ENCODE results near the gene ACBD6. TPM values are rescaled to one million over a fixed set of nuclear protein-coding genes. Genes with fewer than 3 reads are reported as not detected.

Gene ACBD6
- total and polyA plus RNA-seq, 2 experiments from 2014 or later = 27.3 to 44.2 TPM

- Histone ChIP-seq H2AFZ (no peak overlapping the region), H4K20me1 (ENCODE audit: insufficient read depth) (no peaks in the 10 kb centered on the region; the same call in 1 of the 2 replicates), H3K27me3 (replicated peaks; ENCODE audit: insufficient read depth) (no peaks in the 10 kb centered on the region), H3F3A (ENCODE audit: insufficient read depth) (no peaks in the 10 kb centered on the region), H3K27ac (no peak overlapping the region), H3K79me2 (ENCODE audit: insufficient read depth) (peaks cover 74% of the 10 kb centered on the region), H3K4me3 (no peak overlapping the region), H3K4me1 (ENCODE audit: insufficient read depth) (no peaks in the 10 kb centered on the region), H3K9me3 (ENCODE audit: low read depth) (peaks cover 11% of the 10 kb centered on the region), H3K4me2 (ENCODE audit: unreplicated experiment) (no peak overlapping the region), H3K9ac (no peak overlapping the region), H3K9me2 (ENCODE audit: insufficient read depth) (no peaks in the 10 kb centered on the region), H3K36me3 (ENCODE audit: low read depth) (0 out of 2 replicates have a peak, but pooled peaks cover 5% of the 10 kb centered on the region)
- TF ChIP-seq EZH2 (IDR thresholded peaks at IDR 0.05; ENCODE audit: insufficient read depth, poor library complexity, severe bottlenecking) (no peak), EZH2phosphoT487 (IDR thresholded peaks at IDR 0.05; ENCODE audit: insufficient read depth, low read depth) (no peak)
- 97 to 100% methylated on average over 1 of the region's 1 CpG for WGBS, 2 experiments (ENCODE audit: low coverage in 1 of 2, low lambda C conversion rate in 2 of 2, missing lambda C conversion rate in 2 of 2)
- in situ Hi-C loops (cut with MboI) = no loop called here
- DNase-seq = no peak
Observed at GRCh38 chr1:180376253-180376652, 126.1 kb downstream of the ACBD6 start.

- WGBS, 2 experiments (ENCODE audit: low coverage in 1 of 2, low lambda C conversion rate in 2 of 2, missing lambda C conversion rate in 2 of 2) = 93 to 99% methylated on average over 4 of the region's 4 CpGs
- in situ Hi-C loops (cut with MboI) = no loop called here
Observed at GRCh38 chr1:180372728-180373127, 129.6 kb downstream of the ACBD6 start.

GRCh38 chr1:180370597-180370996 is 131.8 kb downstream of the ACBD6 start:
- no peaks in the 10 kb centered on the region for H3K36me3 ChIP-seq (ENCODE audit: low read depth)
- no peak overlapping the region for H3K4me3 ChIP-seq
- no peak for DNase-seq
- no peak overlapping the region for H3K9ac ChIP-seq
- no peak overlapping the region for H3K27ac ChIP-seq
- H3K4me2 ChIP-seq (ENCODE audit: unreplicated experiment) = no peak overlapping the region
- in situ Hi-C loops (cut with MboI) = no loop called here
- no peaks in the 10 kb centered on the region for H3F3A ChIP-seq (ENCODE audit: insufficient read depth)
- no peaks in the 10 kb centered on the region; the same call in 1 of the 2 replicates for H3K9me2 ChIP-seq (ENCODE audit: insufficient read depth)
- 0 out of 2 replicates have a peak, but pooled peaks cover 8% of the 10 kb centered on the region for H3K4me1 ChIP-seq (ENCODE audit: insufficient read depth)
- no peaks in the 10 kb centered on the region for H3K27me3 ChIP-seq (replicated peaks; ENCODE audit: insufficient read depth)
- 56 to 70% methylated on average over 1 of the region's 1 CpG for WGBS, 2 experiments (ENCODE audit: low coverage in 1 of 2, low lambda C conversion rate in 2 of 2, missing lambda C conversion rate in 2 of 2)
- no peaks in the 10 kb centered on the region for H3K9me3 ChIP-seq (ENCODE audit: low read depth)
- H2AFZ ChIP-seq = no peak overlapping the region
- no peaks in the 10 kb centered on the region; the same call in 1 of the 2 replicates for H4K20me1 ChIP-seq (ENCODE audit: insufficient read depth)
- H3K79me2 ChIP-seq (ENCODE audit: insufficient read depth) = peaks cover 27% of the 10 kb centered on the region
- TF ChIP-seq EZH2 (IDR thresholded peaks at IDR 0.05; ENCODE audit: insufficient read depth, poor library complexity, severe bottlenecking) = no peak
- TF ChIP-seq EZH2phosphoT487 (IDR thresholded peaks at IDR 0.05; ENCODE audit: insufficient read depth, low read depth) = no peak

More at GRCh38 chr1:180372728-180373127, 129.6 kb downstream of the ACBD6 start:
- no peaks in the 10 kb centered on the region; the same call in 1 of the 2 replicates for H4K20me1 ChIP-seq (ENCODE audit: insufficient read depth)
- DNase-seq = no peak
- H3K9me2 ChIP-seq (ENCODE audit: insufficient read depth) = no peaks in the 10 kb centered on the region; the same call in 1 of the 2 replicates
- H3K36me3 ChIP-seq (ENCODE audit: low read depth) = no peaks in the 10 kb centered on the region
- H3K4me3 ChIP-seq = no peak overlapping the region
- no peaks in the 10 kb centered on the region for H3K27me3 ChIP-seq (replicated peaks; ENCODE audit: insufficient read depth)
- no peak overlapping the region for H3K4me2 ChIP-seq (ENCODE audit: unreplicated experiment)
- TF ChIP-seq EZH2phosphoT487 (IDR thresholded peaks at IDR 0.05; ENCODE audit: insufficient read depth, low read depth) (no peak), EZH2 (IDR thresholded peaks at IDR 0.05; ENCODE audit: insufficient read depth, poor library complexity, severe bottlenecking) (no peak)
- H3K27ac ChIP-seq = no peak overlapping the region
- no peaks in the 10 kb centered on the region for H3F3A ChIP-seq (ENCODE audit: insufficient read depth)
- no peaks in the 10 kb centered on the region for H3K9me3 ChIP-seq (ENCODE audit: low read depth)
- no peaks in the 10 kb centered on the region for H3K4me1 ChIP-seq (ENCODE audit: insufficient read depth)
- H2AFZ ChIP-seq = no peak overlapping the region
- no peak overlapping the region for H3K9ac ChIP-seq
- H3K79me2 ChIP-seq (ENCODE audit: insufficient read depth) = peaks cover 44% of the 10 kb centered on the region

- H3K9ac ChIP-seq = no peak overlapping the region
- no peak overlapping the region for H2AFZ ChIP-seq
- in situ Hi-C loops (cut with MboI) = no loop called here
- H3K4me1 ChIP-seq (ENCODE audit: insufficient read depth) = 0 out of 2 replicates have a peak, but pooled peaks cover 8% of the 10 kb centered on the region
- TF ChIP-seq EZH2phosphoT487 (IDR thresholded peaks at IDR 0.05; ENCODE audit: insufficient read depth, low read depth) (no peak), EZH2 (IDR thresholded peaks at IDR 0.05; ENCODE audit: insufficient read depth, poor library complexity, severe bottlenecking) (no peak)
- no peaks in the 10 kb centered on the region; the same call in 1 of the 2 replicates for H4K20me1 ChIP-seq (ENCODE audit: insufficient read depth)
- peaks cover 24% of the 10 kb centered on the region for H3K79me2 ChIP-seq (ENCODE audit: insufficient read depth)
- H3K9me3 ChIP-seq (ENCODE audit: low read depth) = no peaks in the 10 kb centered on the region
- H3K27me3 ChIP-seq (replicated peaks; ENCODE audit: insufficient read depth) = no peaks in the 10 kb centered on the region
- no peaks in the 10 kb centered on the region for H3F3A ChIP-seq (ENCODE audit: insufficient read depth)
- H3K27ac ChIP-seq = no peak overlapping the region
- H3K36me3 ChIP-seq (ENCODE audit: low read depth) = no peaks in the 10 kb centered on the region
- DNase-seq = no peak
- no peak overlapping the region for H3K4me3 ChIP-seq
- no peaks in the 10 kb centered on the region; the same call in 1 of the 2 replicates for H3K9me2 ChIP-seq (ENCODE audit: insufficient read depth)
- H3K4me2 ChIP-seq (ENCODE audit: unreplicated experiment) = no peak overlapping the region
Observed at GRCh38 chr1:180370188-180370587, 132.2 kb downstream of the ACBD6 start.

All from GM23248 (cell line).